ENCODE results near the gene PIP5K1C.
"Not testable (repeated sequence)": the region's sequence is repeated elsewhere in the genome, so short reads cannot be mapped to it uniquely, and the experiment has no call there.

PIP5K1C gene

GRCh38 chr19:3661284-3662238, 38.7 kb downstream of the PIP5K1C start:
- DNase-seq (ENCODE audit: low read depth in 2 of 2, low spot score in 1 of 2), result no peak

GRCh38 chr19:3660493-3661219, 39.6 kb downstream of the PIP5K1C start:
- no peak for DNase-seq (ENCODE audit: low read depth in 2 of 2, low spot score in 1 of 2)

- DNase-seq (ENCODE audit: low read depth in 2 of 2, low spot score in 1 of 2), result no peak
Observed at GRCh38 chr19:3659746-3660112, 40.5 kb downstream of the PIP5K1C start.

GRCh38 chr19:3658870-3659745, 41.2 kb downstream of the PIP5K1C start:
- no peak for DNase-seq (ENCODE audit: low read depth in 2 of 2, low spot score in 1 of 2)

GRCh38 chr19:3658004-3658869, 42.0 kb downstream of the PIP5K1C start:
- no peak for DNase-seq (ENCODE audit: low read depth in 2 of 2, low spot score in 1 of 2)

- DNase-seq (ENCODE audit: low read depth in 2 of 2, low spot score in 1 of 2), result no peak
Observed at GRCh38 chr19:3657395-3657769, 42.9 kb downstream of the PIP5K1C start.

- no peak for DNase-seq (ENCODE audit: low read depth in 2 of 2, low spot score in 1 of 2)
Observed at GRCh38 chr19:3656747-3657394, 43.4 kb downstream of the PIP5K1C start.

- no peak for DNase-seq (ENCODE audit: low read depth in 2 of 2, low spot score in 1 of 2)
Observed at GRCh38 chr19:3656073-3656746, 44.1 kb downstream of the PIP5K1C start.

- DNase-seq (ENCODE audit: low read depth in 2 of 2, low spot score in 1 of 2), result no peak
Observed at GRCh38 chr19:3655402-3656072, 44.7 kb downstream of the PIP5K1C start.

- DNase-seq (ENCODE audit: low read depth in 2 of 2, low spot score in 1 of 2), result no peak
Observed at GRCh38 chr19:3653865-3654513, 46.3 kb downstream of the PIP5K1C start.

GRCh38 chr19:3653081-3653795, 47.0 kb downstream of the PIP5K1C start:
- DNase-seq (ENCODE audit: low read depth in 2 of 2, low spot score in 1 of 2), result no peak

GRCh38 chr19:3652422-3652821, 47.8 kb downstream of the PIP5K1C start:
- DNase-seq (ENCODE audit: low read depth in 2 of 2, low spot score in 1 of 2), result no peak

- DNase-seq (ENCODE audit: low read depth in 2 of 2, low spot score in 1 of 2), result no peak
Observed at GRCh38 chr19:3651684-3652083, 48.6 kb downstream of the PIP5K1C start.

GRCh38 chr19:3649888-3650287, 50.4 kb downstream of the PIP5K1C start:
- no peak for DNase-seq (ENCODE audit: low read depth in 2 of 2, low spot score in 1 of 2)

- DNase-seq (ENCODE audit: low read depth in 2 of 2, low spot score in 1 of 2), result no peak
Observed at GRCh38 chr19:3648037-3648905, 52.0 kb downstream of the PIP5K1C start.

- DNase-seq (ENCODE audit: low read depth in 2 of 2, low spot score in 1 of 2), result not testable (repeated sequence)
Observed at GRCh38 chr19:3647102-3647501, 53.2 kb downstream of the PIP5K1C start.
